ENCODE measurements around the gene ATP5MG. TPM values are rescaled to one million over a fixed set of nuclear protein-coding genes. Genes with fewer than 3 reads are reported as not detected.
A peak's percentile ranks its signal among the peaks of the same experiment; 100 is the strongest.

ATP5MG gene
- total and polyA plus RNA-seq, 10 of the 15 experiments (the other 5 are each of a cell fraction or from before 2014, with no cell fraction given): 211 to 2,276 (median 633) TPM

DNA sequence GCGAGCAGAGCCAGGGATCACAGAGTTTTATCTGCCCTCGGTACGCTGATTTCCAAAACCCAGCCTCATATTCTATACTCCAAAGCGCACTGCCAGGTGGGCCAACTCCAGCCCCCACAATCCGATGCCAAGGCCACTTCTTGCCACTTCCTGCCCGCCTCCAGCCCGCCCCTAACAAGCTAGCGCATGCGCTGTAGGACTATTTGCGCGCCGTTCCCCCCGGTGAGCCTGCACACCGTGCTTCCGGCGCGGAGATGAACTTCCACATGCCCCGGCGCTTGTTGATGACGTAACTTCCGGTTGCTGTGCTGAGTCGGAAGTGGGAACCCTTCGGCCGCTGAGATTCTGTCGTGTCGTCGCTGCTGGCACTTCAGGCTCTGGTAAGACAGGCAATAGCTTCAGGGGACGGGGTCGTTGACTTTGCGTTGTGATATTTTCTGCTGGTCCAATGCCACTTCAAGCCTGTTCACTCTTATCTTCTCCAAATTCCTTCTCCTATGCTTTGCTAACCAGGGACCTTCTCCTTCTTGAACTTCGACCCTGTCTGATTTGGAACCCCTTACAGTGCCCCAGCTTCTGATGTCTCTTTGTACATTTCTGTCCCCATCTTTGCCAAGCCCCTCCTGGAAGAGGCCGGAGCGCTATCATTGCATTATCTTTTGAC, 42.0 kb upstream of the ATP5MG start, which contains the start of gene UBE4A (continued):
- peak; percentile 60; the same call in 1 of the 2 replicates for TF ChIP-seq ZNF687 (IDR thresholded peaks at IDR 0.05)
- TF ChIP-seq ESRRA (IDR thresholded peaks at IDR 0.05; ENCODE audit: low read length): no peak
- TF ChIP-seq RB1 (IDR thresholded peaks at IDR 0.05; ENCODE audit: borderline replicate concordance): peak; percentile 71; the same call in 1 of the 2 replicates
- no peak for TF ChIP-seq PAX8 (IDR thresholded peaks at IDR 0.05)
- no peak for TF ChIP-seq ZBTB4 (CRISPR knock-in tag; IDR thresholded peaks at IDR 0.05)
- peak; percentile 12 for TF ChIP-seq SP1 (IDR thresholded peaks at IDR 0.05; ENCODE audit: low read depth, low read length)
- no peak for TF ChIP-seq KDM1A (IDR thresholded peaks at IDR 0.05; ENCODE audit: borderline replicate concordance)
- TF ChIP-seq, protein P1, sequence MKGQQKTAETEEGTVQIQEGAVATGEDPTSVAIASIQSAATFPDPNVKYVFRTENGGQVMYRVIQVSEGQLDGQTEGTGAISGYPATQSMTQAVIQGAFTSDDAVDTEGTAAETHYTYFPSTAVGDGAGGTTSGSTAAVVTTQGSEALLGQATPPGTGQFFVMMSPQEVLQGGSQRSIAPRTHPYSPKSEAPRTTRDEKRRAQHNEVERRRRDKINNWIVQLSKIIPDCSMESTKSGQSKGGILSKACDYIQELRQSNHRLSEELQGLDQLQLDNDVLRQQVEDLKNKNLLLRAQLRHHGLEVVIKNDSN (IDR thresholded peaks at IDR 0.05; ENCODE audit: borderline replicate concordance, extremely low read length, insufficient read depth, low read depth, low read length): no peak
- TF ChIP-seq MYB (IDR thresholded peaks at IDR 0.05; ENCODE audit: borderline replicate concordance, low read depth, low read length): no peak
- TF ChIP-seq IKZF1 (conservative IDR thresholded peaks at IDR 0.05): peak; percentile 87
- TF ChIP-seq, protein P2, sequence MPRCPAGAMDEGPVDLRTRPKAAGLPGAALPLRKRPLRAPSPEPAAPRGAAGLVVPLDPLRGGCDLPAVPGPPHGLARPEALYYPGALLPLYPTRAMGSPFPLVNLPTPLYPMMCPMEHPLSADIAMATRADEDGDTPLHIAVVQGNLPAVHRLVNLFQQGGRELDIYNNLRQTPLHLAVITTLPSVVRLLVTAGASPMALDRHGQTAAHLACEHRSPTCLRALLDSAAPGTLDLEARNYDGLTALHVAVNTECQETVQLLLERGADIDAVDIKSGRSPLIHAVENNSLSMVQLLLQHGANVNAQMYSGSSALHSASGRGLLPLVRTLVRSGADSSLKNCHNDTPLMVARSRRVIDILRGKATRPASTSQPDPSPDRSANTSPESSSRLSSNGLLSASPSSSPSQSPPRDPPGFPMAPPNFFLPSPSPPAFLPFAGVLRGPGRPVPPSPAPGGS (IDR thresholded peaks at IDR 0.05; ENCODE audit: borderline replicate concordance, insufficient read depth, low read depth, low read length, poor library complexity, severe bottlenecking): no peak
- no peak for TF ChIP-seq HDAC6 (IDR thresholded peaks at IDR 0.05; ENCODE audit: unreplicated experiment)
- TF ChIP-seq TAF1 (IDR thresholded peaks at IDR 0.05; ENCODE audit: borderline replicate concordance, low read depth, low read length): peak; percentile 94
- peak; percentile 98 for TF ChIP-seq NBN (IDR thresholded peaks at IDR 0.05)
- no peak for TF ChIP-seq STAT1 (conservative IDR thresholded peaks at IDR 0.05)
- TF ChIP-seq, protein P3, sequence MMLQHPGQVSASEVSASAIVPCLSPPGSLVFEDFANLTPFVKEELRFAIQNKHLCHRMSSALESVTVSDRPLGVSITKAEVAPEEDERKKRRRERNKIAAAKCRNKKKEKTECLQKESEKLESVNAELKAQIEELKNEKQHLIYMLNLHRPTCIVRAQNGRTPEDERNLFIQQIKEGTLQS (IDR thresholded peaks at IDR 0.05; ENCODE audit: borderline replicate concordance, extremely low read depth, low read depth, low read length): peak; percentile 86; the same call in 1 of the 2 replicates
- TF ChIP-seq TCF3 (IDR thresholded peaks at IDR 0.05; ENCODE audit: borderline replicate concordance, insufficient read depth, low read depth, low read length): 0 out of 2 replicates have a peak, but pooled peaks have one; percentile 34
- no peak for TF ChIP-seq MEF2B (IDR thresholded peaks at IDR 0.05; ENCODE audit: partially characterized antibody, poor library complexity, severe bottlenecking)
- TF ChIP-seq POLR2AphosphoS2 (IDR thresholded peaks at IDR 0.05; ENCODE audit: low read depth, low read length): peak; percentile 93
- 0 out of 2 replicates have a peak, but pooled peaks have one; percentile 57 for TF ChIP-seq YY1 (IDR thresholded peaks at IDR 0.05; ENCODE audit: low read depth, low read length)

Measured in GM12878 (cell line).